AG09309 (cell line): ENCODE data around the gene TRAPPC12.

ENCODE experiments used
- DNase-seq: peaks from one replicate; pipeline ENCODE4 v3.0.0-alpha.2; 2010; ENCODE audit warnings: low read depth
- H3K4me3 ChIP-seq: 2 replicates; pipeline ENCODE4 v1.5.1; 2011; ENCODE audit warnings: mild to moderate bottlenecking, low read depth, low read length, moderate library complexity; ENCODE audit not compliant: control insufficient read depth
- CTCF ChIP-seq: IDR thresholded peaks from 2 replicates; pipeline ENCODE4 v1.5.1; 2011; ENCODE audit warnings: mild to moderate bottlenecking, low read depth, low read length, inconsistent platforms; ENCODE audit not compliant: insufficient read depth, control insufficient read depth; ENCODE audit errors: missing control alignments

Gene TRAPPC12

GRCh38 chr2:3341336-3341735 is 38.2 kb upstream of the TRAPPC12 start:
- TF ChIP-seq CTCF, result no peak
- DNase-seq, result no peak
- no peak overlapping the region for H3K4me3 ChIP-seq

GRCh38 chr2:3342324-3342723 is 37.2 kb upstream of the TRAPPC12 start:
- DNase-seq, result no peak
- no peak for TF ChIP-seq CTCF
- no peak overlapping the region for H3K4me3 ChIP-seq

- TF ChIP-seq CTCF, result no peak
Measured at GRCh38 chr2:3343012-3343411, 36.5 kb upstream of the TRAPPC12 start.

GRCh38 chr2:3344897-3345296 is 34.6 kb upstream of the TRAPPC12 start:
- TF ChIP-seq CTCF, result no peak
- no peak overlapping the region for H3K4me3 ChIP-seq
- no peak for DNase-seq

More at GRCh38 chr2:3343012-3343411, 36.5 kb upstream of the TRAPPC12 start:
- no peak for DNase-seq
- H3K4me3 ChIP-seq, result no peak overlapping the region

GRCh38 chr2:3345621-3346020 is 33.9 kb upstream of the TRAPPC12 start:
- DNase-seq, result no peak
- no peak overlapping the region for H3K4me3 ChIP-seq
- TF ChIP-seq CTCF, result no peak

GRCh38 chr2:3348767-3349166 is 30.7 kb upstream of the TRAPPC12 start:
- H3K4me3 ChIP-seq, result no peak overlapping the region
- TF ChIP-seq CTCF, result no peak
- no peak for DNase-seq

GRCh38 chr2:3349211-3349693 is 30.2 kb upstream of the TRAPPC12 start:
- TF ChIP-seq CTCF, result no peak
- DNase-seq, result no peak
- H3K4me3 ChIP-seq, result no peak overlapping the region
